ENCODE measurements around the gene PIP4K2A. TPM values are rescaled to one million over a fixed set of nuclear protein-coding genes. Genes with fewer than 3 reads are reported as not detected.

PIP4K2A gene
- total and polyA plus RNA-seq, 2 of the 8 experiments (the other 6 are each of a cell fraction or from before 2014, with no cell fraction given): 19.0 to 60.9 TPM

GRCh38 chr10:22697101-22697500, 17.3 kb downstream of the PIP4K2A start:
- Histone ChIP-seq H4K8ac (ENCODE audit: extremely low read depth, insufficient read depth, low read length) (no peak overlapping the region), H3K4me3 (ENCODE audit: extremely low read depth in 1 of 4, insufficient read depth in 2 of 4, low read depth in 3 of 4, low read length in 4 of 4) (no peak overlapping the region), H3K79me2 (ENCODE audit: control insufficient read depth in 1 of 2, insufficient read depth in 2 of 2, low read length in 2 of 2) (peaks cover 12 to 99% of the 10 kb centered on the region in 2 experiments; a peak in 3 of 4 replicates), H2AFZ (ENCODE audit: low read length) (no peak overlapping the region), H3K4me1 (replicated peaks in 1 of 4; ENCODE audit: control insufficient read depth in 3 of 4, insufficient read depth in 4 of 4, low read length in 3 of 4) (peaks cover 6 to 30% (median 14%) of the 10 kb centered on the region in 4 experiments; a peak in 6 of 7 replicates), H2BK20ac (ENCODE audit: low read length) (no peak overlapping the region), H2BK120ac (replicated peaks; ENCODE audit: low read depth, low read length) (no peak overlapping the region), H4K20me1 (replicated peaks in 1 of 2; ENCODE audit: control insufficient read depth in 1 of 2, insufficient read depth in 2 of 2, low read length in 2 of 2) (peaks cover 4 to 6% of the 10 kb centered on the region in 2 experiments), H3K27me3 (replicated peaks in 1 of 4; ENCODE audit: control insufficient read depth in 3 of 4, extremely low read depth in 1 of 4, insufficient read depth in 3 of 4, low read length in 3 of 4) (no peaks in the 10 kb centered on the region), H3K18ac (ENCODE audit: extremely low read depth, low read length) (no peak overlapping the region; the same call in 1 of the 2 replicates), H3K14ac (ENCODE audit: insufficient read length) (no peak overlapping the region), H3K79me1 (ENCODE audit: low read depth, low read length) (peaks cover 6% of the 10 kb centered on the region), H3K9ac (replicated peaks in 1 of 4; ENCODE audit: extremely low read depth in 1 of 4, low read depth in 3 of 4, low read length in 3 of 4) (no peak overlapping the region), H4K91ac (replicated peaks; ENCODE audit: insufficient read length, low read length) (no peak overlapping the region), H2AK5ac (ENCODE audit: low read depth, low read length) (no peak overlapping the region), H3K4me2 (ENCODE audit: insufficient read depth in 1 of 2, low read depth in 2 of 2, low read length in 2 of 2) (no peak overlapping the region), H3K9me3 (ENCODE audit: insufficient read depth in 2 of 2, low read depth in 1 of 2, low read length in 1 of 2) (peaks cover 13 to 17% of the 10 kb centered on the region in 2 experiments), H3K56ac (replicated peaks; ENCODE audit: insufficient read length, low read depth, low read length) (no peak overlapping the region), H3K23me2 (ENCODE audit: low read depth, low read length) (no peaks in the 10 kb centered on the region), H2BK15ac (ENCODE audit: low read length) (no peak overlapping the region), H3K27ac (ENCODE audit: low read depth, low read length) (no peak overlapping the region), H2BK5ac (ENCODE audit: low read depth, low read length) (no peak overlapping the region), H3K36me3 (ENCODE audit: control insufficient read depth in 2 of 4, insufficient read depth in 4 of 4, low read length in 3 of 4) (peaks cover 0 to 12% (median 6%) of the 10 kb centered on the region in 4 experiments; a peak in 4 of 8 replicates), H3K23ac (ENCODE audit: insufficient read length) (no peak overlapping the region), H2BK12ac (ENCODE audit: low read depth, low read length) (no peak overlapping the region), H4K5ac (ENCODE audit: insufficient read length, low read depth, low read length) (no peak overlapping the region), H3K4ac (replicated peaks; ENCODE audit: insufficient read length, low read depth, low read length) (no peak overlapping the region)
- FAIRE-seq: no peak
- 92% methylated on average over 4 of the region's 4 CpGs; no CpG with 5 or more reads in 1 of the 2 experiments for WGBS, 2 experiments (ENCODE audit: extremely low coverage in 1 of 2, insufficient coverage in 1 of 2, insufficient read length in 1 of 2, insufficient replicate concordance in 2 of 2, low coverage in 1 of 2, low lambda C conversion rate in 2 of 2, missing lambda C conversion rate in 1 of 2)
- CTCF ChIA-PET (ENCODE audit: partially characterized antibody): interaction anchor here (0.6 to 1.3 kb wide), 4 partner anchors 14 to 292 kb away, joined by 3 to 4 read pairs (median 3); no protein-coding TSS in a partner anchor
- POLR2A ChIA-PET (ENCODE audit: partially characterized antibody): no interaction called here
- no peak for DNase-seq (ENCODE audit: low read depth in 1 of 2, low spot score in 2 of 2)
- TF ChIP-seq PHF8 (conservative IDR thresholded peaks at IDR 0.05; ENCODE audit: low read depth, low read length): no peak
- no peak for TF ChIP-seq POU5F1 (IDR thresholded peaks at IDR 0.05; ENCODE audit: low read depth, low read length)
- no peak for TF ChIP-seq POLR2A (IDR thresholded peaks at IDR 0.05; ENCODE audit: control extremely low read depth in 1 of 2, low read depth in 2 of 2, low read length in 2 of 2)
- TF ChIP-seq GTF2F1 (IDR thresholded peaks at IDR 0.05; ENCODE audit: borderline replicate concordance, low read depth, low read length): no peak
- TF ChIP-seq ZNF274 (IDR thresholded peaks at IDR 0.05; ENCODE audit: borderline replicate concordance, extremely low read depth, low read length): no peak
- no peak for TF ChIP-seq YY1 (IDR thresholded peaks at IDR 0.05; ENCODE audit: low read depth, low read length)
- TF ChIP-seq E2F6 (IDR thresholded peaks at IDR 0.05): no peak
- TF ChIP-seq EZH2 (IDR thresholded peaks at IDR 0.05; ENCODE audit: low read depth, low read length, severe bottlenecking): no peak
- no peak for TF ChIP-seq JUN (IDR thresholded peaks at IDR 0.05; ENCODE audit: low read depth, low read length)
- TF ChIP-seq SAP30 (IDR thresholded peaks at IDR 0.05; ENCODE audit: insufficient read depth, insufficient replicate concordance, low read length): no peak
- no peak for TF ChIP-seq GABPA (IDR thresholded peaks at IDR 0.05; ENCODE audit: borderline replicate concordance, insufficient read depth, low read length)
- no peak for TF ChIP-seq TBP (IDR thresholded peaks at IDR 0.05; ENCODE audit: low read depth, low read length)
- no peak for TF ChIP-seq CEBPB (IDR thresholded peaks at IDR 0.05; ENCODE audit: low read depth, low read length)
- no peak for TF ChIP-seq TCF12 (IDR thresholded peaks at IDR 0.05; ENCODE audit: low read depth, low read length)

Measured in H1 (cell line).